PC-3 (cell line): Measurements from ENCODE around the gene NANOS3. TPM values are rescaled to one million over a fixed set of nuclear protein-coding genes. Genes with fewer than 3 reads are reported as not detected.
A peak's percentile ranks its signal among the peaks of the same experiment; 100 is the strongest.

Experiments
- ATAC-seq: fragments of 200-7000 bp; cut with Tn5 transposase; 2 replicates; pipeline ENCODE4 v1.9.1; 2020; ENCODE audit warnings: mild to moderate bottlenecking, moderate library complexity
- BruUV-seq: library from RNA; stranded (reverse); fragments of 400-500 nt; replicated peaks from 2 replicates; lab custom pipeline; 2021; lab: Mats Ljungman, UMichigan
- CTCF ChIA-PET: fragments of 300-600 bp; sonication (Branson Sonifier 250); formaldehyde crosslinking; loops from one replicate; lab custom pipeline; 2022; ENCODE audit warnings: antibody characterized with exemption; lab: Charles Lee
- POLR2A ChIA-PET: fragments of 300-600 bp; sonication (Branson Sonifier 250); formaldehyde crosslinking; loops from one replicate; lab custom pipeline; 2022; ENCODE audit warnings: antibody characterized with exemption; ENCODE audit not compliant: unreplicated experiment; lab: Charles Lee
- DNase-seq: peaks from one replicate; pipeline ENCODE4 v3.0.0-alpha.2; 2015
- H2AFZ ChIP-seq: fragments of 300-600 bp; sonication (generic); 2 replicates; pipeline ENCODE4 v1.6.0; 2016; ENCODE audit warnings: antibody characterized with exemption, low read length
- H3F3A ChIP-seq: fragments of 300-600 bp; sonication (generic); one replicate; pipeline ENCODE4 v1.6.0; 2017; ENCODE audit warnings: antibody characterized with exemption, low read length, control low read depth, mild to moderate bottlenecking; ENCODE audit not compliant: unreplicated experiment
- H3K27ac ChIP-seq: fragments of 300-600 bp; sonication (generic); 2 replicates; pipeline ENCODE4 v1.5.1; 2016; ENCODE audit warnings: mild to moderate bottlenecking, low read length
- H3K27me3 ChIP-seq: fragments of 300-600 bp; sonication (generic); 2 replicates; pipeline ENCODE4 v1.6.1; 2016; ENCODE audit warnings: low read length, mixed read lengths
- H3K36me3 ChIP-seq: fragments of 300-600 bp; sonication (generic); 2 replicates; pipeline ENCODE4 v1.6.1; 2016; ENCODE audit warnings: low read depth, mixed run types, low read length, mixed read lengths
- H3K4me1 ChIP-seq: fragments of 300-600 bp; sonication (generic); 2 replicates; pipeline ENCODE4 v1.5.1; 2016; ENCODE audit warnings: low read length; ENCODE audit not compliant: insufficient read depth
- H3K4me2 ChIP-seq: fragments of 300-600 bp; sonication (generic); 2 replicates; pipeline ENCODE4 v1.6.0; 2016; ENCODE audit warnings: low read length
- H3K4me3 ChIP-seq: fragments of 300-600 bp; sonication (generic); 2 replicates; pipeline ENCODE4 v1.5.1; 2016; ENCODE audit warnings: mild to moderate bottlenecking, low read length, mixed read lengths
- H3K79me2 ChIP-seq: fragments of 300-600 bp; sonication (generic); 2 replicates; pipeline ENCODE4 v1.6.1; 2017; ENCODE audit warnings: low read length, mixed read lengths
- H3K9ac ChIP-seq: fragments of 300-600 bp; sonication (generic); 2 replicates; pipeline ENCODE4 v1.6.0; 2016; ENCODE audit warnings: mild to moderate bottlenecking, low read length
- H3K9me2 ChIP-seq: fragments of 300-600 bp; sonication (generic); replicated peaks from 2 replicates; pipeline ENCODE4 v1.6.1; 2016; ENCODE audit warnings: mixed run types, low read length, mixed read lengths
- H3K9me3 ChIP-seq: fragments of 300-600 bp; sonication (generic); 2 replicates; pipeline ENCODE4 v1.6.1; 2016; ENCODE audit warnings: low read length, mixed read lengths
- H4K20me1 ChIP-seq: fragments of 300-600 bp; sonication (generic); 2 replicates; pipeline ENCODE4 v1.6.1; 2016; ENCODE audit warnings: low read length, mixed read lengths
- EZH2 ChIP-seq: fragments of 300-600 bp; sonication (generic); IDR thresholded peaks from one replicate; pipeline ENCODE4 v1.6.1; 2017; ENCODE audit warnings: antibody characterized with exemption, mild to moderate bottlenecking, low read length; ENCODE audit not compliant: unreplicated experiment
- EZH2phosphoT487 ChIP-seq: fragments of 300-600 bp; sonication (generic); IDR thresholded peaks from 2 replicates; pipeline ENCODE4 v1.6.1; 2018; ENCODE audit warnings: mild to moderate bottlenecking, antibody characterized with exemption, low read length, borderline replicate concordance
- intact Hi-C: fragments of 100-400 bp; cut with micrococcal nuclease; formaldehyde crosslinking; loops from 2 replicates; pipeline ENCODE4 v1.9.0; 2023
- total RNA-seq: library from RNA; depleted of rRNA; stranded (reverse); fragments of >200 nt; gene quantifications from 2 replicates; pipeline ENCODE4 v1.2.3, GENCODE V29; 2014
- TF ChIP-seq, protein P1 (sequence below): fragments of 300-600 bp; sonication (generic); conservative IDR thresholded peaks from 2 replicates; pipeline ENCODE4 v1.5.1; 2017; ENCODE audit warnings: antibody characterized with exemption, low read depth, mild to moderate bottlenecking, low read length

The NANOS3 gene
- total RNA-seq, 1 experiment from 2014 or later: 1.7 TPM

DNA sequence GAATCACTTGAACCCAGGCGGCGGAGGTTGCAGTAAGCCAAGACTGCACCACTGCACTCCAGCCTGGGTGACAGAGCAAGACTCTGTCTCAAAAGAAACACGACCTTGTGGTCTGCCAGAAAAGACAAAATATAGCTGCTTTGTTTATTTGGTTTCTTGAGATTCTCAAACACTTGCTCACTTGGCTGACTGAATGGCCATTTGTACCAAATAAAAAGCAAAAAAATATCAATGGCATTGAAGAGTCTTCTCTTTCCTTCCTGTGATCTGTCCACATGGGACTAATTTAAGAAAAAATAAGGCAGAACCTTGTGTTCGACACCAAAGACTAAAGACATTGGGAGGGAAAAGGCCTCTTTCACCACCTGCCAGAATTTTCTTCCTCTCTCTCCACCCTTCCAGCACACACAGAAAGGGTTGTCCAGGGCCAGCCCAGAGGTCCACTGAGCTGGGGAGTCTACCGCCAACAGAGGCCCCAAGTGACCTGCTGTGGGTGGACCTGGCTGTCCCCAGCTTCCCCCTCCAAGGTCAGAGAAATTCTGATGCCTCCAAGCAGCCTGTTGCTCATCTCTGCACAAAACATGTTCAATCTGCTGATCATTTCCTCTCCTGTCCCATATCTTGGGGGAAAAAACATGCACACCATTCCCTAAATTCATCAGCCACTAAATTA, 23.1 kb downstream of the NANOS3 start:
- Histone ChIP-seq H3K4me3 (no peak overlapping the region), H3K79me2 (no peaks in the 10 kb centered on the region), H3K36me3 (no peaks in the 10 kb centered on the region), H3K27me3 (no peaks in the 10 kb centered on the region), H3K4me1 (no peaks in the 10 kb centered on the region), H3F3A (no peaks in the 10 kb centered on the region), H3K9me3 (no peaks in the 10 kb centered on the region), H3K4me2 (no peak overlapping the region), H3K27ac (no peak overlapping the region), H2AFZ (no peak overlapping the region), H4K20me1 (no peaks in the 10 kb centered on the region), H3K9ac (no peak overlapping the region), H3K9me2 (no peaks in the 10 kb centered on the region)
- BruUV-seq: no TSS peak
- no peak; the same call in 1 of the 2 replicates for ATAC-seq
- ChIA-PET CTCF (no interaction called here), POLR2A (no interaction called here)
- TF ChIP-seq, protein P1, sequence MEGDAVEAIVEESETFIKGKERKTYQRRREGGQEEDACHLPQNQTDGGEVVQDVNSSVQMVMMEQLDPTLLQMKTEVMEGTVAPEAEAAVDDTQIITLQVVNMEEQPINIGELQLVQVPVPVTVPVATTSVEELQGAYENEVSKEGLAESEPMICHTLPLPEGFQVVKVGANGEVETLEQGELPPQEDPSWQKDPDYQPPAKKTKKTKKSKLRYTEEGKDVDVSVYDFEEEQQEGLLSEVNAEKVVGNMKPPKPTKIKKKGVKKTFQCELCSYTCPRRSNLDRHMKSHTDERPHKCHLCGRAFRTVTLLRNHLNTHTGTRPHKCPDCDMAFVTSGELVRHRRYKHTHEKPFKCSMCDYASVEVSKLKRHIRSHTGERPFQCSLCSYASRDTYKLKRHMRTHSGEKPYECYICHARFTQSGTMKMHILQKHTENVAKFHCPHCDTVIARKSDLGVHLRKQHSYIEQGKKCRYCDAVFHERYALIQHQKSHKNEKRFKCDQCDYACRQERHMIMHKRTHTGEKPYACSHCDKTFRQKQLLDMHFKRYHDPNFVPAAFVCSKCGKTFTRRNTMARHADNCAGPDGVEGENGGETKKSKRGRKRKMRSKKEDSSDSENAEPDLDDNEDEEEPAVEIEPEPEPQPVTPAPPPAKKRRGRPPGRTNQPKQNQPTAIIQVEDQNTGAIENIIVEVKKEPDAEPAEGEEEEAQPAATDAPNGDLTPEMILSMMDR: no peak
- TF ChIP-seq EZH2phosphoT487 (no peak), EZH2 (no peak)
- DNase-seq: no peak
- intact Hi-C loops: no loop called here

DNA sequence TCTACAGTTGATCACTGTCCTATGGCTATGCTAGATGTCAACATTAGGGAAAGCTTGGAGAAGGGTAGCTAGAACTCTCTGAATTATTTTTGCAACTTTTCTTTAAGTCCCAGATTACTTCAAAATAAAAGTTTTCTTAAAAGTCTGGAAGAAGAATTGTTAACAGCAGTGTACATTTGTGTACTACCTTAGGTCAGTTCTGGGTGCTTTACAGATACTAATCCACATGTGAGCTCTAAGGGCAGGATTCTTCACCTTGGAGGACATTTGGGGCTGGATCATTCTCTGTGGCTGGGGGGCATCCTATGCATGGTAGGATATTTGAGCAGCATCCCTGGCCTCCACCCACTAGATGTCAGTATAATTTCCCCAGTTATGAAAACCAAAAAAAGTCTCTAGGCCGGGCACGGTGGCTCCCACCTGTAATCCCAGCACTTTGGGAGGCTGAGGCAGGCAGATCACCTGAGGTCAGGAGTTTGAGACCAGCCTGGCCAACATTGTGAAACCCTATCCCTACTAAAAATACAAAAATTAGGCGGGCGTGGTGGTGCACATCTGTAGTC, 26.1 kb downstream of the NANOS3 start:
- POLR2A ChIA-PET: no interaction called here
- no TSS peak for BruUV-seq

More for the DNA sequence above, 26.1 kb downstream of the NANOS3 start:
- H3K4me2 ChIP-seq: no peak overlapping the region
- H3K9ac ChIP-seq: no peak overlapping the region
- no peaks in the 10 kb centered on the region for H3K36me3 ChIP-seq
- intact Hi-C loops: no loop called here
- H3K27me3 ChIP-seq: no peaks in the 10 kb centered on the region
- CTCF ChIA-PET: interaction anchor here (1.2 kb wide), 1 partner anchor 50 kb away, joined by 4 read pairs; no protein-coding TSS in a partner anchor
- H3K79me2 ChIP-seq: peaks cover 11% of the 10 kb centered on the region
- ATAC-seq (no peak), DNase-seq (peak; percentile 54)
- H2AFZ ChIP-seq: no peak overlapping the region
- no peak overlapping the region for H3K4me3 ChIP-seq
- H4K20me1 ChIP-seq: no peaks in the 10 kb centered on the region
- H3F3A ChIP-seq: no peaks in the 10 kb centered on the region
- no peak overlapping the region for H3K27ac ChIP-seq
- no peaks in the 10 kb centered on the region for H3K9me2 ChIP-seq
- H3K9me3 ChIP-seq: no peaks in the 10 kb centered on the region
- TF ChIP-seq, protein P1: peak; percentile 73
- no peak for TF ChIP-seq EZH2
- H3K4me1 ChIP-seq: peaks cover 11% of the 10 kb centered on the region
